Testis (tissue), 3 donors: ENCODE data around the gene RPS15. TPM values are rescaled to one million over a fixed set of nuclear protein-coding genes. Genes with fewer than 3 reads are reported as not detected.

Experiments used
- DNase-seq: peaks from one replicate; pipeline ENCODE4 v3.0.0-alpha.2; 2019
- H3K27ac ChIP-seq, 2 donors: fragments of 200-600 bp; sonication (generic); one replicate each; pipeline ENCODE4 v1.5.1; 2019
- H3K27me3 ChIP-seq: fragments of 200-600 bp; sonication (generic); one replicate; pipeline ENCODE4 v1.5.1; 2019
- H3K36me3 ChIP-seq: fragments of 200-600 bp; sonication (generic); one replicate; pipeline ENCODE4 v1.5.1; 2017; ENCODE audit warnings: low read depth; ENCODE audit errors: missing control alignments
- H3K4me1 ChIP-seq: fragments of 200-600 bp; sonication (generic); one replicate; pipeline ENCODE4 v1.5.1; 2019
- H3K4me3 ChIP-seq, 2 donors: fragments of 200-600 bp; sonication (generic); one replicate each; pipeline ENCODE4 v1.5.1; 2017 to 2019
- H3K9me3 ChIP-seq: fragments of 200-600 bp; sonication (generic); one replicate; pipeline ENCODE4 v1.5.1; 2017
- POLR2A ChIP-seq: fragments of 450-650 bp; IDR thresholded peaks from one replicate; pipeline ENCODE4 v1.6.1; 2017; ENCODE audit warnings: antibody characterized with exemption, mild to moderate bottlenecking, moderate library complexity
- WGBS, 2 donors: methylation state at CpG; one replicate each; pipeline ENCODE4 v1.1.5; 2018; 5-methylcytosine and 5-hydroxymethylcytosine counted together
- intact Hi-C: fragments of 100-400 bp; cut with DNase I; formaldehyde crosslinking; loops from one replicate; pipeline ENCODE4 v1.15.1; 2023; ENCODE audit warnings: low total_unique reads
- polyA plus RNA-seq: library from polyadenylated mRNA; stranded (reverse); fragments of 350-450 nt; fragmentation: Illumina TruSeq; extraction: RNeasy Lipid Tissue Mini Kit (QIAGEN cat#74804); gene quantifications from one replicate; pipeline ENCODE4 v1.2.3, GENCODE V29; 2014; ENCODE audit warnings: low read depth, low replicate concordance; ENCODE audit not compliant: insufficient read depth
- total RNA-seq, 2 donors: library from RNA; depleted of rRNA; stranded (reverse); fragments of >200 nt; gene quantifications; one replicate each; pipeline ENCODE4 v1.2.3, GENCODE V29; 2016
- TF ChIP-seq, protein P1 (sequence below), 3 experiments: fragments of 450-650 bp in 2 of 3; fragments of 200-600 bp in 1 of 3; sonication (generic) in 1 of 3; IDR thresholded peaks; one replicate each; pipeline ENCODE4 v1.5.1; 2016 to 2019; ENCODE audit warnings: antibody characterized with exemption in 3 of 3, mild to moderate bottlenecking in 2 of 3, moderate library complexity in 1 of 3

RPS15 gene
- total and polyA plus RNA-seq, 3 donors from 2014 or later: 768 to 1,750 (median 1,248) TPM

DNA sequence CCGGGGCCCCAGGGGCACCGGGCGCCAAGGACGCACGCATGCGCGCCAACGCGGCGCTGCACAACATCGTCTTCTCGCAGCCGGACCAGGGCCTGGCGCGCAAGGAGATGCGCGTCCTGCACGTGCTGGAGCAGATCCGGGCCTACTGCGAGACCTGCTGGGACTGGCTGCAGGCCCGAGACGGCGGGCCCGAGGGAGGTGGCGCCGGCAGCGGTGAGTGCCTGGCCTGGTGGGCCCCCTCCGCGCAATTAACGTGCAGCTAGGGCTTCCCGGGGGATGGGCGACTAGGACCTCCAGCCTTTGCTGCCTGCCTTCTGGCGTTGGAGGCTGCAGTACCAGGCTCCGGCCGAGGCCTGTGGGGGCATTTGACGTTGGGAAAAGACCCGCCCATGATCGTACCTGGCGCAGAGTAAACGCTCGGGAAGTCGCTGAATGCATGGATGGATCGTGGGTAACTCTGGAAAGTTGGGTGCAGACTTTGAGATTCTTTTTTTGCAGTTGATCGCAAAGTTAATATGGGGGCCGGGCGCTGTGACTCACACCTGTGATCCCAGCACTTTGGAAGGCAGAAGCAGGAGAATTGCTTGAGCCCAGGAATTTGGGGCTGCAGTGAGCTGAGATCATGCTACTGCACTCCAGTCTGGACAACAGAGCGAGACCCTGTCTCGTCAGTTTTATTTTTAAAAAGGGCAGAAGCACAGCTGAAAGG is 19.0 kb downstream of the RPS15 start:
- Histone ChIP-seq H3K4me1 (peaks cover 18% of the 10 kb centered on the region), H3K27me3 (no peaks in the 10 kb centered on the region), H3K27ac (no peak overlapping the region), H3K4me3 (no peak overlapping the region), H3K36me3 (no peaks in the 10 kb centered on the region), H3K9me3 (no peaks in the 10 kb centered on the region)
- intact Hi-C loops: no loop called here
- DNase-seq: no peak
- TF ChIP-seq POLR2A: no peak
- TF ChIP-seq, protein P1, sequence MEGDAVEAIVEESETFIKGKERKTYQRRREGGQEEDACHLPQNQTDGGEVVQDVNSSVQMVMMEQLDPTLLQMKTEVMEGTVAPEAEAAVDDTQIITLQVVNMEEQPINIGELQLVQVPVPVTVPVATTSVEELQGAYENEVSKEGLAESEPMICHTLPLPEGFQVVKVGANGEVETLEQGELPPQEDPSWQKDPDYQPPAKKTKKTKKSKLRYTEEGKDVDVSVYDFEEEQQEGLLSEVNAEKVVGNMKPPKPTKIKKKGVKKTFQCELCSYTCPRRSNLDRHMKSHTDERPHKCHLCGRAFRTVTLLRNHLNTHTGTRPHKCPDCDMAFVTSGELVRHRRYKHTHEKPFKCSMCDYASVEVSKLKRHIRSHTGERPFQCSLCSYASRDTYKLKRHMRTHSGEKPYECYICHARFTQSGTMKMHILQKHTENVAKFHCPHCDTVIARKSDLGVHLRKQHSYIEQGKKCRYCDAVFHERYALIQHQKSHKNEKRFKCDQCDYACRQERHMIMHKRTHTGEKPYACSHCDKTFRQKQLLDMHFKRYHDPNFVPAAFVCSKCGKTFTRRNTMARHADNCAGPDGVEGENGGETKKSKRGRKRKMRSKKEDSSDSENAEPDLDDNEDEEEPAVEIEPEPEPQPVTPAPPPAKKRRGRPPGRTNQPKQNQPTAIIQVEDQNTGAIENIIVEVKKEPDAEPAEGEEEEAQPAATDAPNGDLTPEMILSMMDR (IDR thresholded peaks at IDR 0.05): no peak
- 40% methylated on average over 33 to 48 of the region's 48 CpGs for WGBS, 2 donors

DNA sequence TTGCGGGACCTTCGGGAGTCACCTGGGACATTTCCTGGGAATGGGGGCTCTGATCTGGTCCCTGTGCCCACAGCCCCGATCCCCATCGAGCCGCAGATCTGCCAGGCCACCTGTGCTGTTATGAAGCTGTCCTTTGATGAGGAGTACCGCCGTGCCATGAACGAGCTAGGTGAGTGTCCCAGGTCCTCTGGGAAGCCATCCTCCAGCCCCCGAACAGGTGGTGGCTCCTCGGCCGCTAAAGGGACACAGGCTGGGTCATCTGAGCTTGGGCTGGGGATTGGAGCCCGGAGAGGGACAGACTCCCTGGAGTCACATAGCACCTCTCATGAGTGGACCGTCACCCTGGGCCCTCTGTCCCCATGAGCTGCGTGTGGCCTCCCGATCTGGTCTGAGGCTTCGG is 19.7 kb downstream of the RPS15 start:
- no peak overlapping the region for H3K4me3 ChIP-seq
- H3K27ac ChIP-seq: no peak overlapping the region
- H3K27me3 ChIP-seq: no peaks in the 10 kb centered on the region
- H3K36me3 ChIP-seq: no peaks in the 10 kb centered on the region
- peaks cover 12% of the 10 kb centered on the region for H3K4me1 ChIP-seq
- no peak for DNase-seq
- 89 to 91% methylated on average over 3 to 14 of the region's 16 CpGs for WGBS, 2 donors
- intact Hi-C loops: no loop called here
- TF ChIP-seq POLR2A: no peak
- TF ChIP-seq, protein P1 (IDR thresholded peaks at IDR 0.05): no peak
- no peaks in the 10 kb centered on the region for H3K9me3 ChIP-seq

DNA sequence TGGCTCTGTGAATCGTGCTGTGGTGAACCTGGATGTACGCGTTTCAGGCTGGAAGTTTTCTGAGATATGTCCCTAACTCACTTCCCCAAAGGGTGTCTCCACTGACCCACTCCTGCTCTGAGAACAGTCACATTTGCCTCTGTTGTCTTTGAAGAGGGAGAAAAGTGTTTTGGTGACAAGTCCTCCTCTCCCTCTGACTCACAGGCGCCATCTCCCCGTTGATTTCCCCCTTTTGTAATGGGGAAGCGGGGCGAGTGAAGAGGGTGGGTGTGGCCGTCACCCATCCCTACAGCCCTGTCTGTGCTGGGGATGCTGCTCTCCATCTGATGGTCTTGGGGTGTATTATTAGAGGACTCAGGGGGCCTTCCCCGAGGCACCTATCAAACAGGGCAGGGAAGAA is 21.3 kb downstream of the RPS15 start:
- no peak overlapping the region for H3K4me3 ChIP-seq
- peaks cover 4% of the 10 kb centered on the region for H3K4me1 ChIP-seq
- H3K9me3 ChIP-seq: no peaks in the 10 kb centered on the region
- no peak for DNase-seq
- no peaks in the 10 kb centered on the region for H3K27me3 ChIP-seq
- TF ChIP-seq, protein P1 (IDR thresholded peaks at IDR 0.05): no peak
- TF ChIP-seq POLR2A: no peak
- intact Hi-C loops: no loop called here
- no peak overlapping the region for H3K27ac ChIP-seq
- H3K36me3 ChIP-seq: no peaks in the 10 kb centered on the region
- WGBS, 2 donors: 78 to 86% methylated on average over 9 of the region's 9 CpGs

DNA sequence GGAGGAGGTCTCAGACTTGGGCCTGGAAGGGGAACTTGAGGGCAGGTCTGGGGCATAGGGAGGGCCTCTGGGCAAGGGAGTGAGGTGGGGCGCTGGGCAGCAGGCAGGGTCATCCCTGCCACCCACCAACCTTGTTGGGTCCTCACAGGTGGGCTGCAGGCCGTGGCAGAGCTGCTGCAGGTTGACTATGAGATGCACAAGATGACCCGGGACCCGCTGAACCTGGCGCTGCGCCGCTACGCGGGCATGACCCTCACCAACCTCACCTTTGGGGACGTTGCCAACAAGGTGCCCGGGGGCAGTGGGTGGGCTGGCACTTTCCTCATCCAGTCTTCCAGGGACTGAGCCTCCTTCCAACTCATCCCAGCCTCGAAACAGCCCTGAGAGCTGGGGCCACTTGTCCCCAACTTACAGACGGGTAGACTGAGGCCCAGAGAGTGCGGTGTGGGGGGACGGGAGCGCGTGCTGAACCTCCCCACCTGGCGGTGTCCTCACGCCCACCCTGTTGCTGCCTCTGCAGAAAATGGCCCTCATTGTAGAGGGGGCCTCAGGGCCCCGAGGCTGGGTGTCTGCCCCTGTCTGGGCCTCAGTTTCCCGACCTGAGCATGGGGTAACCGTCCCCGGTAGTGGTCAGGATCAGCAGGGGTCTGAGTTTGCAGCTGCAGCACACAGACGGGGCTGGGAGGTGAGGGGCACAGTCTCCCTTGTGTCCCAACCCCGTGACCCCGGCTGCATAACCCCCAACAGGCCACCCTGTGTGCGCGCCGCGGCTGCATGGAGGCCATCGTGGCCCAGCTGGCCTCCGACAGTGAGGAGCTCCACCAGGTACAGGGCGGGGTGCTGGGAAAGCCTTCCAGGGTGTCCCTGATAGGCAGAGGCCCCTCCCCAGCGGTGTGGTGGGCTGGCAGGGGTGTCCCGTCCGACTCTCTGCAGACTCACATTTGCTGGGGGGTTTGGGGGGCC is 22.1 kb downstream of the RPS15 start:
- intact Hi-C loops: no loop called here
- no peak for DNase-seq
- 89 to 90% methylated on average over 12 to 36 of the region's 36 CpGs for WGBS, 2 donors
- TF ChIP-seq POLR2A: no peak
- TF ChIP-seq, protein P1 (IDR thresholded peaks at IDR 0.05): no peak
- no peaks in the 10 kb centered on the region for H3K36me3 ChIP-seq
- H3K4me1 ChIP-seq: peaks cover 1% of the 10 kb centered on the region
- H3K27ac ChIP-seq: no peak overlapping the region
- H3K4me3 ChIP-seq: no peak overlapping the region
- H3K9me3 ChIP-seq: no peaks in the 10 kb centered on the region
- H3K27me3 ChIP-seq: no peaks in the 10 kb centered on the region
